ENCODE data around the gene IFNB1. TPM values are rescaled to one million over a fixed set of nuclear protein-coding genes. Genes with fewer than 3 reads are reported as not detected.

IFNB1 gene
- total RNA-seq, 1 experiment from 2014 or later = not detected

- POLR2A ChIA-PET = interaction anchor here (0.6 kb wide), 1 partner anchor 29 kb away, joined by 3 read pairs; no protein-coding TSS in a partner anchor
- ATAC-seq (peak; percentile 96), DNase-seq (ENCODE audit: low spot score) (no peak)
- no peaks in the 10 kb centered on the region for H3K36me3 Mint-ChIP-seq
- CTCF ChIA-PET = interaction anchor here (0.5 to 2.4 kb wide), 48 partner anchors 8 to 921 kb away, joined by 3 to 18 read pairs (median 4); partner anchors contain the start of genes FOCAD, IFNB1 and MLLT3
- TF ChIP-seq CTCF (IDR thresholded peaks at IDR 0.05) = peak; percentile 66
- no peak for TF ChIP-seq PREB (CRISPR knock-in tag; IDR thresholded peaks at IDR 0.05; ENCODE audit: borderline replicate concordance)
- no peaks in the 10 kb centered on the region for H3K27me3 Mint-ChIP-seq (ENCODE audit: low read depth)
- no peak overlapping the region for H3K27ac Mint-ChIP-seq
- H3K4me1 Mint-ChIP-seq = no peaks in the 10 kb centered on the region
- H3K4me3 Mint-ChIP-seq = no peak overlapping the region
- no peaks in the 10 kb centered on the region for H3K9me3 Mint-ChIP-seq
These were observed 33.2 kb upstream of the IFNB1 start for GRCh38 chr9:21110708-21111576.

- CTCF ChIA-PET = interaction anchor here (1.2 kb wide), 1 partner anchor 26 kb away, joined by 4 read pairs; no protein-coding TSS in a partner anchor
- H3K27me3 Mint-ChIP-seq (ENCODE audit: low read depth) = peaks cover 6% of the 10 kb centered on the region; the same call in 1 of the 2 replicates
- ATAC-seq = no peak
These were observed 27.0 kb upstream of the IFNB1 start for GRCh38 chr9:21104787-21105186.

More at GRCh38 chr9:21104787-21105186, 27.0 kb upstream of the IFNB1 start:
- H3K9me3 Mint-ChIP-seq = no peaks in the 10 kb centered on the region
- H3K4me1 Mint-ChIP-seq = peaks cover 14% of the 10 kb centered on the region
- H3K4me3 Mint-ChIP-seq = no peak overlapping the region
- no peak for DNase-seq (ENCODE audit: low spot score)
- no peaks in the 10 kb centered on the region for H3K36me3 Mint-ChIP-seq
- no peak overlapping the region for H3K27ac Mint-ChIP-seq
- POLR2A ChIA-PET = no interaction called here
- TF ChIP-seq ZNF121 (CRISPR knock-in tag; IDR thresholded peaks at IDR 0.05) (no peak), GTF2I (CRISPR knock-in tag; conservative IDR thresholded peaks at IDR 0.05) (no peak), ZNF532 (CRISPR knock-in tag; IDR thresholded peaks at IDR 0.05; ENCODE audit: borderline replicate concordance) (no peak), RELA (CRISPR knock-in tag; IDR thresholded peaks at IDR 0.05; ENCODE audit: borderline replicate concordance) (no peak), ARID4B (CRISPR knock-in tag; IDR thresholded peaks at IDR 0.05; ENCODE audit: borderline replicate concordance) (no peak)
